ENCODE data around the gene RBMS3.

Gene RBMS3

DNA sequence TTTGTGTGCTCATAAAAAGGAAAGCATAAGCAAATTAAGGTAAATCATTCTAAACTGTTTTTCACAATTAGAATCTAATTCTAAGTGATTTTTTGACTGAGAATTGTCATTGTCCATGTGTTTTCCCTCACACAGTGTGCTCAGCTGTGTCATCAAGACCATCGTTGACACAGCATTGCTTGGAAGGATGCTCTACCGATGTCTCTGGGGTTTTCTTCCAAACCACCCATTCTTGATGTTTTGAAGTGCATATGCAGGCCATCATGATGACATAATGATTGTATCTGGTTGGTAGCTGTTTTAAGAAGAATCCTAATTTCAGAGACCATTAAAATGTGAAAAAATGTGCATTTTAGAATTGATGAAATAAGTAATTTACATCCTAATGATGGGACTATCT lies 347.9 kb downstream of the RBMS3 start:
- TF ChIP-seq ELF4 (IDR thresholded peaks at IDR 0.05) (no peak), FOXK2 (IDR thresholded peaks at IDR 0.05) (no peak), CTBP1 (IDR thresholded peaks at IDR 0.05; ENCODE audit: borderline replicate concordance) (no peak), NFRKB (IDR thresholded peaks at IDR 0.05) (no peak), SUZ12 (IDR thresholded peaks at IDR 0.05) (no peak), FOXA1 (IDR thresholded peaks at IDR 0.05) (no peak), ZNF384 (IDR thresholded peaks at IDR 0.05) (no peak), TARDBP (IDR thresholded peaks at IDR 0.05) (no peak), ARNT (IDR thresholded peaks at IDR 0.05) (no peak), L3MBTL2 (conservative IDR thresholded peaks at IDR 0.05) (no peak), HDGF (IDR thresholded peaks at IDR 0.05; ENCODE audit: borderline replicate concordance) (no peak), FOXM1 (IDR thresholded peaks at IDR 0.05; ENCODE audit: borderline replicate concordance) (no peak), BHLHE40 (IDR thresholded peaks at IDR 0.05; ENCODE audit: borderline replicate concordance) (no peak), LEF1 (IDR thresholded peaks at IDR 0.05; ENCODE audit: borderline replicate concordance) (no peak), SP1 (IDR thresholded peaks at IDR 0.05) (no peak)
- TF ChIP-seq, protein P1, sequence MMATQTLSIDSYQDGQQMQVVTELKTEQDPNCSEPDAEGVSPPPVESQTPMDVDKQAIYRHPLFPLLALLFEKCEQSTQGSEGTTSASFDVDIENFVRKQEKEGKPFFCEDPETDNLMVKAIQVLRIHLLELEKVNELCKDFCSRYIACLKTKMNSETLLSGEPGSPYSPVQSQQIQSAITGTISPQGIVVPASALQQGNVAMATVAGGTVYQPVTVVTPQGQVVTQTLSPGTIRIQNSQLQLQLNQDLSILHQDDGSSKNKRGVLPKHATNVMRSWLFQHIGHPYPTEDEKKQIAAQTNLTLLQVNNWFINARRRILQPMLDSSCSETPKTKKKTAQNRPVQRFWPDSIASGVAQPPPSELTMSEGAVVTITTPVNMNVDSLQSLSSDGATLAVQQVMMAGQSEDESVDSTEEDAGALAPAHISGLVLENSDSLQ (IDR thresholded peaks at IDR 0.05): no peak
- no peak for DNase-seq (ENCODE audit: extremely low spot score)
- CTCF ChIA-PET: no interaction called here
- POLR2A ChIA-PET: no interaction called here

DNA sequence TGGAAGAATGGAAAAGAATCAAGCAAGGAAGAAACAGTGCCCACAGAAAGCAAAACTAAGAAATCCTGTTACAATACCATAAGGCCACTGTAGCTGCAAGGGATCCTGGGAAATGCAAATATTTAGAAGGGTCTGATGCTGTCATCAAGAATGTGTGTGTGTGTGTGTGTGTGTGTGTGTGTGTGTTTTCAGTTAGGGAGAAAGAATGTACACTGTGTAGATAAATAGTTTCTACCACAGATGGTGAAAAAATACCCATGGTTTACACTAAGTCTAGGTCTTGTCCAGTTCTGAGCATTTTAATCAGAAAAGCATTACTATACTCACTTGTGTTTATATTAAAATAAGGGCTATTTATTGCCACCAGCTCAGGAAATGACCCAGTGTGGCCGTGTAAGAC lies 355.0 kb downstream of the RBMS3 start:
- no peak for TF ChIP-seq TARDBP (IDR thresholded peaks at IDR 0.05)
- no peak for TF ChIP-seq FOXA1 (IDR thresholded peaks at IDR 0.05)
- TF ChIP-seq LEF1 (IDR thresholded peaks at IDR 0.05; ENCODE audit: borderline replicate concordance): no peak
- TF ChIP-seq, protein P1 (IDR thresholded peaks at IDR 0.05): no peak
- no peak for TF ChIP-seq HDGF (IDR thresholded peaks at IDR 0.05; ENCODE audit: borderline replicate concordance)
- no peak for TF ChIP-seq L3MBTL2 (conservative IDR thresholded peaks at IDR 0.05)
- no peak for TF ChIP-seq ZNF384 (IDR thresholded peaks at IDR 0.05)
- TF ChIP-seq SP1 (IDR thresholded peaks at IDR 0.05): no peak
- ChIA-PET POLR2A (no interaction called here), CTCF (no interaction called here)
- DNase-seq (ENCODE audit: extremely low spot score): no peak

DNA sequence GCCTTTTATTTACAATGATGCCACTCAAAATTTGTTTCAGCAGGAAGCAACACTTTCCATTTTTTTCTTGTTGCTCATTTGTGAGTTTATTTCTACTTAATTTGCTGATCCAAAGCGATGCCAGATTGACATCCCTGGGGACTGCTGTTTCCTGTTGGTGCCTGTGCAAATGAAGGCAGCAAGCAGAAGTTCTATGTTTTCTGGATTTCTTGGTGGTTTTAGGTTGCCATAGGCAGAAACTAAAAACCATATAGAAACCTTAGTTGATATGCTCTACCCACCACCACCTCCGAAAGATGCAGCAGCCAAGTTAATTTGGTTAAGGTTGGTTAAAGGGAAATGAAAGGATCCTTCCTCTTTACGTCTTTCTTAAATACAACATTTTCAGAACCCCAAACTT lies 356.2 kb downstream of the RBMS3 start:
- no peak for TF ChIP-seq ELF4 (IDR thresholded peaks at IDR 0.05)
- no peak for TF ChIP-seq TARDBP (IDR thresholded peaks at IDR 0.05)
- no peak for TF ChIP-seq HDGF (IDR thresholded peaks at IDR 0.05; ENCODE audit: borderline replicate concordance)
- ChIA-PET POLR2A (no interaction called here), CTCF (no interaction called here)
- DNase-seq (ENCODE audit: extremely low spot score): no peak

DNA sequence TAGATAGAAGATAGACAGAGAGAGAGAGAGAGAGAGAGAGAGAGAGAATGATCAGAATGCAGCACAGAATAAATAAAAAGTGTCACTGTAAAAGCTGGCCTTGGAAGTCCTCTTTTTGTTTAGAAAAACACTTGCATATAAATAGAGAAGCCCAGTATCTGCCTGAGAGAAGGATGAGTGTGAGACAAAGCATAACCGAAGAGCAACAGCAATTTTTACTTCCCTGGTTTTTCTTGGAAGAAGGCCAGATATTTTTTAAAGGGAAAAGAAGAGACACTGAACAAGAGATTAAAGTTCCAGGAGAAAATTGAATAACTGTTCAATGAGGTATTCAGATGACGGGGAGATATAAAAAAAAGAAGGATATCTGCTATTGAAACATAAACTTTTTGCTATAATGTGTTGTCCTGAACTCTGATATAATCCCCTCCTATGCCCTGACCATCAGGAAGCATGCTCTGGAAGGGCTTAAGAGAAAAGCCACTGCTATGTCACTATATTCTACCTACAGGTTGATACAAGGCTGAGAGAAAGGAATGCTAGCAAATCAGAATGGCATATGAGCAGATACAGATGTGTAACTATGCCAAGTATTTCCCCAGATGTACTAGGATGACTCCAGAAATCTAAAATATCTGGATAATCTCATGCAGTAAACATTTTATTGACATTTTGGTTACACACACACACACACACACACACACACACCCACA lies 358.9 kb downstream of the RBMS3 start:
- ChIA-PET CTCF (no interaction called here), POLR2A (no interaction called here)
- TF ChIP-seq TARDBP (IDR thresholded peaks at IDR 0.05) (no peak), FOXA1 (IDR thresholded peaks at IDR 0.05) (no peak), CTBP1 (IDR thresholded peaks at IDR 0.05; ENCODE audit: borderline replicate concordance) (no peak), FOXM1 (IDR thresholded peaks at IDR 0.05; ENCODE audit: borderline replicate concordance) (no peak), NFRKB (IDR thresholded peaks at IDR 0.05) (no peak), LEF1 (IDR thresholded peaks at IDR 0.05; ENCODE audit: borderline replicate concordance) (no peak), HDGF (IDR thresholded peaks at IDR 0.05; ENCODE audit: borderline replicate concordance) (no peak), SUZ12 (IDR thresholded peaks at IDR 0.05) (no peak), FOXK2 (IDR thresholded peaks at IDR 0.05) (no peak), SP1 (IDR thresholded peaks at IDR 0.05) (no peak), ZNF384 (IDR thresholded peaks at IDR 0.05) (no peak), ELF4 (IDR thresholded peaks at IDR 0.05) (no peak), BHLHE40 (IDR thresholded peaks at IDR 0.05; ENCODE audit: borderline replicate concordance) (no peak), ARNT (IDR thresholded peaks at IDR 0.05) (no peak), L3MBTL2 (conservative IDR thresholded peaks at IDR 0.05) (no peak)
- TF ChIP-seq, protein P1 (IDR thresholded peaks at IDR 0.05): no peak
- no peak for DNase-seq (ENCODE audit: extremely low spot score)

DNA sequence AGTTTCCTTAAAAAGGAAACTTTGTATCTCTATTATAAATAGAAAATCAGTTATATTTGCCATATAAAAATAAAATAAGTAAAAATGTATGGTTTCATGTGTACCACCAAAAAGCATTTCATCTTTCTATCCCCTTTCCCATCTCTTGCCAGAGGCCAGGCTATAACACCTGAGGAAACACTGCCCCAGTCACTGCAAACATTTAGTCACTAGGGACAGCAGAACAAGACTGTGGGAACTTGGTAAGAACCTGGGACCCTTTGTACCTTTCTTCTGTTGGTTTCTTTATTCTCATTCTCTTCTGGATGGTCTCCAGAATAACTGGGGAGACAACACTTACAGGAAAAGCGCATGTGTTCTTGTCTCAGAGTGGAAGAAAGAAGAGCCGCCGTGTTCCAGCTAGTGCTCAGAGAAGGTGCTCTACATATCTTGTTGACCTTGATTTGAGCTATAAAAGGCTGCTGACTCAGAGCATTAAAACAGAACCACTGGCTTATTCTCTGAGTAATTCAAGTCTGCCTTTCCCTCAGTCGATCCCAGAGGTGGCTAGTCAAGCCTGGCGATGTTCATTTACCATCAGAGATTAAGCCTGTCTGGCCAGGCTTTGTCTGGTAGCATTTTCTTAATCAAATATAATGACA lies 361.6 kb downstream of the RBMS3 start:
- peak; percentile 10 for DNase-seq (ENCODE audit: extremely low spot score)
- POLR2A ChIA-PET: no interaction called here
- TF ChIP-seq TARDBP (IDR thresholded peaks at IDR 0.05): no peak
- TF ChIP-seq, protein P1 (IDR thresholded peaks at IDR 0.05): no peak
- no peak for TF ChIP-seq SP1 (IDR thresholded peaks at IDR 0.05)
- TF ChIP-seq BHLHE40 (IDR thresholded peaks at IDR 0.05; ENCODE audit: borderline replicate concordance): no peak
- no peak for TF ChIP-seq L3MBTL2 (conservative IDR thresholded peaks at IDR 0.05)
- no peak for TF ChIP-seq ZNF384 (IDR thresholded peaks at IDR 0.05)
- no peak for TF ChIP-seq SUZ12 (IDR thresholded peaks at IDR 0.05)
- TF ChIP-seq LEF1 (IDR thresholded peaks at IDR 0.05; ENCODE audit: borderline replicate concordance): no peak
- no peak for TF ChIP-seq ELF4 (IDR thresholded peaks at IDR 0.05)
- CTCF ChIA-PET: no interaction called here

DNA sequence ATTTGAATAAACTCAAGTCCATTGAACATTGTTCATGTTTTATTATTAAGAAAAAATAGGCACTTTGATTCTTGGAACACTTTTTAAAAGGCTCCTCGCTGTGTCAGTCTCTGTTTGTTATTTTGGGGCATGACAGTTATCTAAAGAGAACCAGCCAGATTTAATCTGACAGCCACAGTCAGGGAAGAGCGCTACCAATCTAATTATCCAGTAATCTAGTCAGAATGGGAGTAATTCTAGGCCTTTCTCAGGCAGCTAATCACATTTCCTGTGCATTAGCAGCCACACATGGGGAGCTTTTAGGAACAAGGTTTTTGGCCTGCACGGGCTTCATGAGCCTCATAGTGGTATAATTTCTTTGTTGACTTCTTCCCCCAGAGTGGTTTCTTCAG lies 362.2 kb downstream of the RBMS3 start:
- ChIA-PET CTCF (no interaction called here), POLR2A (no interaction called here)
- TF ChIP-seq FOXM1 (IDR thresholded peaks at IDR 0.05; ENCODE audit: borderline replicate concordance) (no peak), CTBP1 (IDR thresholded peaks at IDR 0.05; ENCODE audit: borderline replicate concordance) (no peak), NFRKB (IDR thresholded peaks at IDR 0.05) (no peak), LEF1 (IDR thresholded peaks at IDR 0.05; ENCODE audit: borderline replicate concordance) (no peak), ZNF384 (IDR thresholded peaks at IDR 0.05) (no peak), SP1 (IDR thresholded peaks at IDR 0.05) (no peak), HDGF (IDR thresholded peaks at IDR 0.05; ENCODE audit: borderline replicate concordance) (no peak), ARNT (IDR thresholded peaks at IDR 0.05) (no peak), BHLHE40 (IDR thresholded peaks at IDR 0.05; ENCODE audit: borderline replicate concordance) (no peak), FOXA1 (IDR thresholded peaks at IDR 0.05) (no peak), L3MBTL2 (conservative IDR thresholded peaks at IDR 0.05) (no peak), SUZ12 (IDR thresholded peaks at IDR 0.05) (no peak), FOXK2 (IDR thresholded peaks at IDR 0.05) (no peak), ELF4 (IDR thresholded peaks at IDR 0.05) (no peak), TARDBP (IDR thresholded peaks at IDR 0.05) (no peak)
- TF ChIP-seq, protein P1 (IDR thresholded peaks at IDR 0.05): no peak
- DNase-seq (ENCODE audit: extremely low spot score): no peak

Data from HEK293T (cell line).